HL-60/S4 treated with phorbol 12-myristate 13-acetate at 8.2 ng/mL for 4 days and 3 days (cell line): ENCODE results near the gene CTNS.
"Not testable (repeated sequence)": the region's sequence is repeated elsewhere in the genome, so short reads cannot be mapped to it uniquely, and the experiment has no call there.

ENCODE experiments used
- in situ Hi-C: fragments of 300-500 bp; cut with MboI; formaldehyde crosslinking; loops from 2 replicates; pipeline ENCODE4 v1.15.0; 2022; ENCODE audit warnings: low sequenced_read_pairs

Gene CTNS

GRCh38 chr17:3681565-3681964 lies 45.0 kb downstream of the CTNS start:
- in situ Hi-C loops: no loop called here

GRCh38 chr17:3682033-3682432 lies 45.5 kb downstream of the CTNS start:
- in situ Hi-C loops: no loop called here

GRCh38 chr17:3683054-3683511 lies 46.5 kb downstream of the CTNS start:
- in situ Hi-C loops: no loop called here

- in situ Hi-C loops: no loop called here
Measured at GRCh38 chr17:3685174-3685573, 48.6 kb downstream of the CTNS start.

- in situ Hi-C loops: no loop called here
Measured at GRCh38 chr17:3688027-3688553, 51.5 kb downstream of the CTNS start.

- in situ Hi-C loops: no loop called here
Measured at GRCh38 chr17:3688852-3689261, 52.3 kb downstream of the CTNS start.

GRCh38 chr17:3689262-3690093 lies 52.9 kb downstream of the CTNS start:
- in situ Hi-C loops: no loop called here

GRCh38 chr17:3690094-3690715 lies 53.6 kb downstream of the CTNS start:
- in situ Hi-C loops: no loop called here

GRCh38 chr17:3691617-3692067 lies 55.1 kb downstream of the CTNS start:
- in situ Hi-C loops: no loop called here

GRCh38 chr17:3692346-3692745 lies 55.8 kb downstream of the CTNS start:
- in situ Hi-C loops: no loop called here

- in situ Hi-C loops: no loop called here
Measured at GRCh38 chr17:3693141-3693540, 56.6 kb downstream of the CTNS start.

- in situ Hi-C loops: no loop called here
Measured at GRCh38 chr17:3693829-3694231, 57.3 kb downstream of the CTNS start.

GRCh38 chr17:3695129-3695722 lies 58.7 kb downstream of the CTNS start:
- in situ Hi-C loops: no loop called here

GRCh38 chr17:3695723-3696411 lies 59.3 kb downstream of the CTNS start, which contains the start of gene P2RX5:
Gene P2RX5 (minus strand): TSS chr17:3696155. CDS start chr17:3696005, 150 bp downstream.
- in situ Hi-C loops: no loop called here

- in situ Hi-C loops: no loop called here
Measured at GRCh38 chr17:3697103-3697476, 60.5 kb downstream of the CTNS start.

GRCh38 chr17:3698139-3698538 lies 61.6 kb downstream of the CTNS start:
- in situ Hi-C loops: no loop called here

- in situ Hi-C loops: no loop called here
Measured at GRCh38 chr17:3699951-3700350, 63.4 kb downstream of the CTNS start.

GRCh38 chr17:3702041-3702539 lies 65.5 kb downstream of the CTNS start:
- in situ Hi-C loops: not testable (repeated sequence)

- in situ Hi-C loops: no loop called here
Measured at GRCh38 chr17:3704931-3705717, 68.6 kb downstream of the CTNS start.

- in situ Hi-C loops: not testable (repeated sequence)
Measured at GRCh38 chr17:3705718-3705984, 69.1 kb downstream of the CTNS start.
